Measurements from ENCODE around the gene PRDM16.

The PRDM16 gene

DNA sequence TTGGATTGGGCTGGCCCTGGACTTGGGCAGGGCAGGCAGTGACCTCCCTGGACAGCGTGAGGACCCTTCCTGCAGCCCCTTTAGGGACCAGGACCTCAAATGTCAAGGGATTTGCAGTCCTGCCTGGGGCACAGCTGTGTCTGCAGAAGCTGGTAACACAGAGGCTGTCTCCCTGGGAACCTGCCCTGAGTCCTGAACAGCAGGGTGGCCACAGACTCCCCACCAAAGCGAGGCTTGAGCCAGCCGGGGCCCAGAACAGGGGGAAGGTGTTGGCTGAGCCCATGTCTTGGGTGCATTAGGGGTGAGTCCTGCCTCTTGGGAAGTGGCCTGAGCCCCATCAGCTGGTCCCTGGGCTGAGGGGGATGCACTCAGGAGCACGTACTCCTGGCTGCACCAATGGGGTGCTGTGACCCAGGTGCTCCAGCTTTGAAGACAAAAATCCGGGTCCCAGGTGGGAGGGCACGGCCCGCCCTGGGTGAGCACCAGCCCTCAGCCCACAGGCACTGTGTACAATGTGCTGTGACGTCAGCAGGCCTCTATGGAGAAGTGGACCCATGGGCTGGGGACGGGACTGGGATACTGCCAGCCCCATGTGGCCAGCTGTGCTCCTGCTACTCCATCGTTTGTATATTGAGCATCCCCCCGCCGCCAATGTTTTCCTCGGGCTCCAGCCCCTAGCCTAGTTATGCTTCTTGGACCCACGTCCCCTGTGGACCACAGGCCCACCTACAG is 313.5 kb downstream of the PRDM16 start:
- DNase-seq, result no peak

GRCh38 chr1:3383679-3384078 is 314.7 kb downstream of the PRDM16 start:
- DNase-seq, result no peak

DNA sequence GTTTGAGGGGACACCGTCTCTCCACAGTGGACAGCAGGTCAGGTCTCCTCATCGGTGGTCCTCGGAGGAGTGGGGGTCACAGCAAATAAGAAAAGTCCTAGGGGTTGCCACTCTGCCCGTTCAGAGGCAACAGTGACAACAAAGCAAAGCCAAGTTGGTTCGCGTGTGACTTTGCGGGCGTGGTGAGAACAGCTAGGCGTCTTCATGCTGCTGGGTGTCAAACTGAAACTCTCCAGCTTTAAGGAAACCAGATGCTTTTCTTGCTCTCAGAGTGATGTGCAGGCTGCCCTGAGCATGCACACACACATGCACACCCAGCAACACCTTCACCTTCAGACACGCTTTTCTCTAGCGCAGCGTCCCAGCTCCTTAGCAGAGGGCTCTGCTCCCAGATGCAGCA is 315.4 kb downstream of the PRDM16 start:
- DNase-seq, result no peak

- DNase-seq, result no peak
Measured at GRCh38 chr1:3386205-3387002, 317.4 kb downstream of the PRDM16 start.

DNA sequence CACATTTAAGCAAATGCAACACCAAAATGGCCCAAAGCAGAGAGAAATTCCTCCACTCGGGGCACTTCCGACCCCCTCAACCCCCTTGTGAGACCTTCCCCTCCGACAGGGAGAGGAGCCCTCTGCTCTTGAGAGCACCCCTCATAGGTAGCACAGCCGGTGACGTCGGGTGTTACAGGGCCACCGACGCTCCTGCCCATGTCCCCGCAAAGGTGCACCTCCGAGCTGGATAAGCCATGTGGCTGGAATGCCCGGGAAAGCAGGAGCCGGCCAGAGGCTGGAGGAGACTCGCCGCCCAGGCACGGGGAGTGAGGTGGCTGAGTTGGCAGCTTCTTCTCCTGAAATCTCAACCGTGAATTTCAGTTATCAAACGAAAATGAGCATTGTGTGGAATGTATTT is 318.4 kb downstream of the PRDM16 start:
- DNase-seq, result no peak

- DNase-seq, result no peak
Measured at GRCh38 chr1:3389093-3389833, 320.3 kb downstream of the PRDM16 start.

DNA sequence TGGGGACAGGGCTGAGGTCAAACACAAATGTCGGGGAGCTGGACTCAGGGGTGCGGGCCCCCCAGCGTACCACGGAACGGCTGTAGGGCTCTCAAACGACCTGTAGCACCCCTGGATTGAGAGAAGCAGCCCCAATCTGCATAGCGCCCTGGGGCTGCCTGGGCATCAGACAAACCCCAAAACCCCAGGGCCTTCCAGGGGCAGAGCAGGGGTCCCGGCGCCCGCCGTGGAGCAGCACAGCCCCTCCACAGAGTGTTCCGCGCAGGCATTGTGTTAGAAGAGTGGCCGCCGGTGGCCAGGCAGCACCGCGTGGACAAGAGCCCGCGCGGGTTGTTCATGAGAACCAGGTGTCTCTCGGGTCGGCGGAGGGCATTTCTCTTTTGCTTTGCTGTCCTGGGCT is 321.3 kb downstream of the PRDM16 start:
- DNase-seq, result no peak

DNA sequence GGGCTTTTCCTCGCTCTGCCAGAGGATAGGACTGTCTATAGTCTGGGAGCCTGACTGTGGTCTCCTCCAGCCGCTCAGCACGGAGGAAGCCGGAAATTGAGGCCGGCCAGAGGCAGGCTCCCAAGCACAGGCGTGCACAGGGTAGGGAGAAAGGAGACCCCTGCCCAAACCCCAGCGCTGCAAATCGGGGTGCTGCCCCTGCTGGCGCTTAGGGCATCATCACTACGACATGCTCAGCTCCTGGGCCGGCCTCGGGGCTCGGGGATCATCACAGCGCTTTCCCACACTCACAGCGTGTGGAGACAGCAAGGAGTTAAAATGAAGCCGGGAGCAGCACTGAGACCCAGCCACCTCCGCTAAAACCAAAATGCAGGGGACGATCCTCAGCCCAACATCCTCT is 322.7 kb downstream of the PRDM16 start:
- no peak for DNase-seq

DNA sequence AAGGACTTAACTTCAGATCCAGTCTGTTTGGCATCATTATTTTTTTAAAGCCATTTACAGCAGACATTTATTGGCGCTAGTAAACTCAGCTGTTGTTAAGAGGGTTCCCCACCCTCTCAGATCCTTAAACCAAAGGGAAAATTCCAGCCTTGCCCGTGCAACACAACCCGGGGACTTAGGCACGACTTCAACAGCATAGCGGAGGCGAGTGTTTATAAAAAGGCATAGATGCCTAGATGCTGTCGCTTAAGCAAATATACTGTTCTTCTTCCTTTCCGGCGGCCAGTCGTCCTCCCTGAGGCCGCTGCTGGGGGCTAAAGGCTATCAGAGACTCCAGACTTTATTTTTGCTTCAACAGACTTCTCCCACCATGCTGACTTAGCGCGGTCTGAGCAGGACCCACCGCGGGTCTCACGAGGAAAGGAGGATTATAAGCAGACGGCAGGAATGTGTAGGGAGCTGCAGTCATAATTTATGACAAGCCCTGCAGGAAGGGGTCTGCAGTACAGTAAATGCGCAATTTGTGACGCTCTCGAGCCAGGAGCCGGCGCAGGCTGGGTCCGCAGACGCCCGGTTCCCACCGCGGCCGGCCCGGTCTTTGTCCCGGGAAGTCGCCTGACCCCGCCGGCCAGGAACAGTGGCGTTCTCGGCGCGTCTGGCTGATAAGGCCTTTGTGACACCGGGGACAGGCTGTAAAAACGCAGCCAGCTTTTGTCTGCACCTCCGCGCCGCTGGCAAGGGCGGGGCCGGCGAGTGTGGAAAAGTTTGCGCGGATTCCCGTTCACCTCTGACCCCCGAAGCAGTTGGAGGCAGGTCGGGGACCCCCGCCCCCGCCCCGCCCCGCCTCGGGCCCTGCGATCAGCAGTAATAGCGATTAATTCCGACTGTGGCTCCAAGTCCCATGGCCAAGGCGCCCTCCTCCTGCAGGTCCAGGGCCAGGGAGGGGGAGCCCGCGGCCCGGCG is 324.3 kb downstream of the PRDM16 start:
- no peak for DNase-seq

- DNase-seq, result no peak
Measured at GRCh38 chr1:3393987-3394920, 325.3 kb downstream of the PRDM16 start.

DNA sequence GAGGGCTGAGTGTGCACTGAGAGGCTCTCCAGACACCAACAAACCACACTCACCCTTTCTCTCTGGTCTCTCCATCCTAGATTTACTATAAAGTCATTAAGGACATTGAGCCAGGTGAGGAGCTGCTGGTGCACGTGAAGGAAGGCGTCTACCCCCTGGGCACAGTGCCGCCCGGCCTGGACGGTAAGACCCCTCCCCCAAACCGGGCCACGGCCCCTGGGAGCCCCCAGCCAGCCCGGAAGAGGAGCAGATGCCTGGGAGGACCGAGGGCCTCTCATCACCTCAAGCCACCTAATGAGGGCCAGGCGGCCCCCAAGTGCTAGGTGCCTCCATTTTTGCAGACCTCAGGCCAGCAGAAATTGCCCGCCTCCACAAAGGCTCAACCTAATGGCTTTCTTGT is 327.4 kb downstream of the PRDM16 start:
- DNase-seq, result no peak

GRCh38 chr1:3397311-3397710 is 328.3 kb downstream of the PRDM16 start:
- no peak for DNase-seq

DNA sequence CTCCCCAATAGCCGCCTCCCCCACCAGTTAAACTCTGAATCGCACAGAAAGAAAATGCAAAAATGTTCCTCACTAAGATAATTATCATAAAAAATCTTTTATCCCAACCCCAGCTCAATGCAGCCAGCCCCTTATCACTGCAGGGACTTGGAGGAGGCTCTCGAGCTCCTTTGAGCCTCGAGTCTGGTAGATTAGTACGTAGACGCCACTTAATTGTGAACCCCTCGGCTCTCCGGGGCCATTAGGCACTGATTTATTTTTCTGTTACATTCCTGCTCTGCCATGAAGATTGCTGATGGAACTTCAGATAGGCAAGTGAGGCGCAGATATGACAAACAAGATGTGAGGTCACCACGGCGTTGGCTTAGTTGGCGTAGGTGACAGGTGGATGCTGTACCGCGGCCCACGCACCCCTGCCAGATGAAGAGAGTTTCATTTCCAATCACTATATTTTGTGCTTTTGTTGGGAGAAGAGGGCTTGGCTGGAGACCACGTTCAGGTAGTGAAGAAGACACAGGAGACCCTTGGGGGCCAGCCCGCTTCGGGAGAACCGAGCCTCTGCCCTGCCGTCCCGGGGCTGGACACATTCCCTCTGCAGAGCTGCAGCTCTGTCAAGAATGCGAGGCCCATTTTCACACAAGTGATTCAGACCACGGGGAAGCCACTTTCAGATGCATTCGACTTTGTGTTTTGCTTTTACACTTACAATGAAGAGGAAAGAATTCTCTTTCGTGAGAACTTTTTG is 329.6 kb downstream of the PRDM16 start:
- no peak for DNase-seq

- DNase-seq, result no peak
Measured at GRCh38 chr1:3399732-3400131, 330.7 kb downstream of the PRDM16 start.

DNA sequence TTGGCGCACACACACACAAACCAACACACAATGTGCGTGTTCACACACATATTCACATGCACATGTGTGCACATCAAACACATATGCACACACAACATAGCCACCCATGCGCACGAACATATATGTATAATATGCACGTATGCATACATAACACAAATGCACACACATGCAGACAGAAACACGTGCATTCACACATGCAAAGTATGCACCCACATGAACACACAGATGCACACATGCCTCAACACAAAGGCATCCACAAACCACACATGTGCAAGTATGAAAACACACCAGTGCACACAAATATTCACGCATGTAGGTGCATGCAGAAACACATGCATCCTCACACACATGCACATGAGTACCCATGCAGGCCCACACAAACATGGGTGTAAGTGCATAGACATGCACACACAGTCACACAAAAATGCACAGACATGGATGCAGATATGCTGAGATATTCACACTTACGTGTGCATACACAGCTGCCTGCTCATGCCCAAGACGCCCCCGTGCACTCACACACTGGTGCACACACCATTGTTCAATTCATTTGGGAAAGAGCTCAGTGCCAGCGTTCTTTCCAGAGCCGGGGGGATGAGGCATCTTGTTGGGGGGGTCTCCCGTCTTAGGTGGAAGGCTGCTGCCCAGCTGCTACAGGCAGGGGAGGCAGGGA is 332.7 kb downstream of the PRDM16 start:
- no peak for DNase-seq

GRCh38 chr1:3402258-3403010 is 333.4 kb downstream of the PRDM16 start:
- DNase-seq, result no peak

- no peak for DNase-seq
Measured at GRCh38 chr1:3403011-3403345, 334.0 kb downstream of the PRDM16 start.

- DNase-seq, result no peak
Measured at GRCh38 chr1:3403388-3404231, 334.6 kb downstream of the PRDM16 start.

All from fibroblast of skin of back (primary cell).